AG04449 (cell line): ENCODE results near the gene CLUH.
"Not testable (repeated sequence)": the region's sequence is repeated elsewhere in the genome, so short reads cannot be mapped to it uniquely, and the experiment has no call there.

ENCODE experiments used
- CTCF ChIA-PET: fragments of 350-600 bp; formaldehyde crosslinking; extraction: SDS; loops from one replicate; lab custom pipeline; 2021; ENCODE audit warnings: antibody characterized with exemption; lab: Yijun Ruan, JAX
- POLR2A ChIA-PET: fragments of 400-600, 350-600 bp; formaldehyde crosslinking; extraction: SDS; loops from one replicate; lab custom pipeline; 2020; ENCODE audit warnings: antibody characterized with exemption, inconsistent platforms; lab: Yijun Ruan, JAX
- DNase-seq: peaks from one replicate; pipeline ENCODE4 v3.0.0-alpha.2; 2010; ENCODE audit warnings: low read depth, low spot score
- H3K4me3 ChIP-seq: 2 replicates; pipeline ENCODE4 v1.5.1; 2011; ENCODE audit warnings: low read depth, mild to moderate bottlenecking, control low read depth, low read length
- CTCF ChIP-seq: IDR thresholded peaks from one replicate; pipeline ENCODE4 v1.5.1; 2011; ENCODE audit warnings: mild to moderate bottlenecking, moderate library complexity, low read length, control low read depth, inconsistent platforms; ENCODE audit not compliant: insufficient read depth; ENCODE audit errors: missing control alignments

The CLUH gene

GRCh38 chr17:2700491-2701141 is 10.9 kb downstream of the CLUH start:
- ChIA-PET CTCF (no interaction called here), POLR2A (no interaction called here)
- no peak for DNase-seq
- TF ChIP-seq CTCF: no peak
- no peak overlapping the region for H3K4me3 ChIP-seq

GRCh38 chr17:2700030-2700490 is 11.5 kb downstream of the CLUH start:
- ChIA-PET POLR2A (no interaction called here), CTCF (no interaction called here)
- H3K4me3 ChIP-seq: no peak overlapping the region
- no peak for TF ChIP-seq CTCF
- DNase-seq: no peak

- CTCF ChIA-PET: not testable (repeated sequence)
Observed at GRCh38 chr17:2699216-2699805, 12.3 kb downstream of the CLUH start.

GRCh38 chr17:2697611-2698162 is 13.9 kb downstream of the CLUH start:
- no peak for DNase-seq
- CTCF ChIA-PET: interaction anchor here (1.5 kb wide), 1 partner anchor 9 kb away, joined by 4 read pairs; no protein-coding TSS in a partner anchor
- TF ChIP-seq CTCF: no peak
- POLR2A ChIA-PET: no interaction called here
- no peak overlapping the region for H3K4me3 ChIP-seq

More at GRCh38 chr17:2699216-2699805, 12.3 kb downstream of the CLUH start:
- POLR2A ChIA-PET, H3K4me3 ChIP-seq, DNase-seq: not testable (repeated sequence)

GRCh38 chr17:2695961-2696760 is 15.4 kb downstream of the CLUH start:
- no peak overlapping the region for H3K4me3 ChIP-seq
- no peak for DNase-seq
- POLR2A ChIA-PET: no interaction called here
- CTCF ChIA-PET: interaction anchor here (0.7 kb wide), 1 partner anchor 8 kb away, joined by 3 read pairs; no protein-coding TSS in a partner anchor
- no peak for TF ChIP-seq CTCF

- no peak overlapping the region for H3K4me3 ChIP-seq
- ChIA-PET CTCF (interaction anchor here (0.7 kb wide), 1 partner anchor 9 kb away, joined by 3 read pairs; no protein-coding TSS in a partner anchor), POLR2A (no interaction called here)
- TF ChIP-seq CTCF: no peak
- DNase-seq: no peak
Observed at GRCh38 chr17:2695243-2695960, 16.2 kb downstream of the CLUH start.
